Measurements from ENCODE around the gene CYB5R3.
"Not testable (repeated sequence)": the region's sequence is repeated elsewhere in the genome, so short reads cannot be mapped to it uniquely, and the experiment has no call there.

Gene CYB5R3

GRCh38 chr22:42574046-42574445 is 75.1 kb downstream of the CYB5R3 start:
- not testable (repeated sequence) for DNase-seq (ENCODE audit: low read depth in 1 of 2, low spot score in 1 of 2)

- DNase-seq (ENCODE audit: low read depth in 1 of 2, low spot score in 1 of 2), result not testable (repeated sequence)
These were observed 78.1 kb downstream of the CYB5R3 start for GRCh38 chr22:42571068-42571467.

GRCh38 chr22:42570580-42570979 is 78.6 kb downstream of the CYB5R3 start:
- not testable (repeated sequence) for DNase-seq (ENCODE audit: low read depth in 1 of 2, low spot score in 1 of 2)

DNA sequence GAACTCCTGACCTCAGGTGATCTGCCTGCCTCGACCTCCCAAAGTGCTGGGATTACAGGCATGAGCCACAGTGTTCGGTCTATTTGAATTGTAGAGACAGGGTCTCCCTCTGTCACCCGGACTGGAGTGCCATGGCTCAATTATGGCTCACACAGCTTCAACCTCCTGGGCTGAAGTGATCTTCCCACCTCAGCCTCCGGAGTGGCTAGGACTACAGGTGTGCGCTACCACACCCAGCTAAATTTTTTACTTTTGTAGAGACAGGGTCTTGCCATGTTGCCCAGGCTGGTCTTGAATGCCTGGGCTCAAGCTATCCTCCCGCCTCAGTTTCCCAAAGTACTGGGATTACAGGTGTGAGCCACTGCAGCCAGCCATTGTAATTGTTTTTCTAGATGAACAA is 81.2 kb downstream of the CYB5R3 start:
- not testable (repeated sequence) for DNase-seq (ENCODE audit: low read depth in 1 of 2, low spot score in 1 of 2)

Data from stimulated activated CD4-positive, alpha-beta T cell treated with anti-CD3 and anti-CD28 coated beads, Interleukin-15, amount 100 ng/mL, for 1 hour (primary cell).